ENCODE data around the gene ICAM1.

Gene ICAM1

GRCh38 chr19:10306327-10306726 lies 35.4 kb downstream of the ICAM1 start:
- Histone ChIP-seq H3K79me1 (ENCODE audit: low read length) (no peaks in the 10 kb centered on the region), H3K36me3 (ENCODE audit: control insufficient read depth, insufficient read depth, low read length) (no peaks in the 10 kb centered on the region), H3K4me3 (ENCODE audit: low read length) (no peak overlapping the region), H3K79me2 (ENCODE audit: control insufficient read depth, insufficient read depth, low read length) (no peaks in the 10 kb centered on the region), H3K56ac (ENCODE audit: low read length) (no peak overlapping the region), H3K4me2 (ENCODE audit: low read length) (no peak overlapping the region), H2BK5ac (ENCODE audit: low read length) (no peak overlapping the region), H4K5ac (ENCODE audit: low read length) (no peak overlapping the region), H3K9ac (ENCODE audit: low read length) (no peak overlapping the region), H3K23ac (ENCODE audit: low read length) (no peak overlapping the region), H2BK120ac (ENCODE audit: low read depth, low read length) (no peak overlapping the region), H4K8ac (ENCODE audit: low read depth, low read length) (no peak overlapping the region), H2AK5ac (ENCODE audit: low read length) (no peak overlapping the region), H3K27ac (ENCODE audit: low read depth, low read length) (no peak overlapping the region), H3K27me3 (ENCODE audit: insufficient read depth, low read length, poor library complexity) (no peaks in the 10 kb centered on the region), H3K4me1 (ENCODE audit: control insufficient read depth, low read depth, low read length) (no peaks in the 10 kb centered on the region), H3K4ac (ENCODE audit: low read depth, low read length) (no peak overlapping the region), H3K18ac (ENCODE audit: low read length) (no peak overlapping the region), H2BK15ac (replicated peaks; ENCODE audit: low read depth) (no peak overlapping the region)
- no CpG with 5 or more reads among the region's 5 CpGs for WGBS (ENCODE audit: extremely low coverage, insufficient coverage, low lambda C conversion rate)
- DNase-seq = no peak

- Histone ChIP-seq H3K4me2 (ENCODE audit: low read length) (no peak within 1 kb of the TSS), H2BK120ac (ENCODE audit: low read depth, low read length) (no peak within 1 kb of the TSS), H2BK5ac (ENCODE audit: low read length) (no peak within 1 kb of the TSS), H3K79me2 (ENCODE audit: control insufficient read depth, insufficient read depth, low read length) (no peaks in the 10 kb centered on the region), H3K18ac (ENCODE audit: low read length) (no peak within 1 kb of the TSS), H3K4me3 (ENCODE audit: low read length) (no peak within 1 kb of the TSS), H3K23ac (ENCODE audit: low read length) (no peak within 1 kb of the TSS), H3K27me3 (ENCODE audit: insufficient read depth, low read length, poor library complexity) (no peaks in the 10 kb centered on the region), H2BK15ac (replicated peaks; ENCODE audit: low read depth) (no peak within 1 kb of the TSS), H3K27ac (ENCODE audit: low read depth, low read length) (no peak within 1 kb of the TSS), H3K79me1 (ENCODE audit: low read length) (no peaks in the 10 kb centered on the region), H3K9ac (ENCODE audit: low read length) (no peak within 1 kb of the TSS), H3K4ac (ENCODE audit: low read depth, low read length) (no peak within 1 kb of the TSS), H3K56ac (ENCODE audit: low read length) (no peak within 1 kb of the TSS), H2AK5ac (ENCODE audit: low read length) (no peak within 1 kb of the TSS), H4K5ac (ENCODE audit: low read length) (no peak within 1 kb of the TSS), H3K36me3 (ENCODE audit: control insufficient read depth, insufficient read depth, low read length) (no peaks in the 10 kb centered on the region), H3K4me1 (ENCODE audit: control insufficient read depth, low read depth, low read length) (no peaks in the 10 kb centered on the region), H4K8ac (ENCODE audit: low read depth, low read length) (no peak within 1 kb of the TSS)
- no peak for DNase-seq
- no CpG with 5 or more reads among the region's 24 CpGs for WGBS (ENCODE audit: extremely low coverage, insufficient coverage, low lambda C conversion rate)
Observed at GRCh38 chr19:10309423-10309822, 38.5 kb downstream of the ICAM1 start, which contains the start of gene ZGLP1. Gene ZGLP1, minus strand, starts transcription at chr19:10309815.

GRCh38 chr19:10315335-10316214 lies 44.7 kb downstream of the ICAM1 start, which contains the start of gene FDX2:
Gene FDX2, minus strand, starts transcription at chr19:10316015. Its CDS starts 19 bp downstream, at chr19:10315996.
- H4K8ac ChIP-seq (ENCODE audit: low read depth, low read length) = no peak within 1 kb of the TSS
- H3K79me1 ChIP-seq (ENCODE audit: low read length) = no peaks in the 10 kb centered on the region
- peak within 1 kb of the TSS; percentile 88 for H3K4me2 ChIP-seq (ENCODE audit: low read length)
- H3K36me3 ChIP-seq (ENCODE audit: control insufficient read depth, insufficient read depth, low read length) = peaks cover 6% of the 10 kb centered on the region
- H3K56ac ChIP-seq (ENCODE audit: low read length) = peak within 1 kb of the TSS; percentile 90
- H2BK5ac ChIP-seq (ENCODE audit: low read length) = no peak within 1 kb of the TSS
- no peaks in the 10 kb centered on the region for H3K4me1 ChIP-seq (ENCODE audit: control insufficient read depth, low read depth, low read length)
- H3K27me3 ChIP-seq (ENCODE audit: insufficient read depth, low read length, poor library complexity) = no peaks in the 10 kb centered on the region
- H3K23ac ChIP-seq (ENCODE audit: low read length) = no peak within 1 kb of the TSS
- peak within 1 kb of the TSS; percentile 79 for H3K4me3 ChIP-seq (ENCODE audit: low read length)
- WGBS (ENCODE audit: extremely low coverage, insufficient coverage, low lambda C conversion rate) = no CpG with 5 or more reads among the region's 55 CpGs
- H3K27ac ChIP-seq (ENCODE audit: low read depth, low read length) = no peak within 1 kb of the TSS
- no peaks in the 10 kb centered on the region for H3K79me2 ChIP-seq (ENCODE audit: control insufficient read depth, insufficient read depth, low read length)
- H3K9ac ChIP-seq (ENCODE audit: low read length) = peak within 1 kb of the TSS; percentile 76
- no peak within 1 kb of the TSS for H2AK5ac ChIP-seq (ENCODE audit: low read length)
- H3K18ac ChIP-seq (ENCODE audit: low read length) = peak within 1 kb of the TSS; percentile 52
- peak; percentile 91 for DNase-seq
- H2BK15ac ChIP-seq (replicated peaks; ENCODE audit: low read depth) = no peak within 1 kb of the TSS
- no peak within 1 kb of the TSS for H2BK120ac ChIP-seq (ENCODE audit: low read depth, low read length)
- H3K4ac ChIP-seq (ENCODE audit: low read depth, low read length) = peak within 1 kb of the TSS; percentile 6
- no peak within 1 kb of the TSS for H4K5ac ChIP-seq (ENCODE audit: low read length)

- H3K36me3 ChIP-seq (ENCODE audit: control insufficient read depth, insufficient read depth, low read length) = peaks cover 6% of the 10 kb centered on the region
- no peak overlapping the region for H3K4ac ChIP-seq (ENCODE audit: low read depth, low read length)
- H3K4me2 ChIP-seq (ENCODE audit: low read length) = no peak overlapping the region
- H2BK5ac ChIP-seq (ENCODE audit: low read length) = no peak overlapping the region
- H3K56ac ChIP-seq (ENCODE audit: low read length) = peak overlapping the region; percentile 57
- H3K79me2 ChIP-seq (ENCODE audit: control insufficient read depth, insufficient read depth, low read length) = no peaks in the 10 kb centered on the region
- H3K9ac ChIP-seq (ENCODE audit: low read length) = peak overlapping the region; percentile 55
- H2BK15ac ChIP-seq (replicated peaks; ENCODE audit: low read depth) = no peak overlapping the region
- WGBS (ENCODE audit: extremely low coverage, insufficient coverage, low lambda C conversion rate) = no CpG with 5 or more reads among the region's 19 CpGs
- H4K5ac ChIP-seq (ENCODE audit: low read length) = no peak overlapping the region
- H3K18ac ChIP-seq (ENCODE audit: low read length) = no peak overlapping the region
- no peaks in the 10 kb centered on the region for H3K4me1 ChIP-seq (ENCODE audit: control insufficient read depth, low read depth, low read length)
- H3K4me3 ChIP-seq (ENCODE audit: low read length) = no peak overlapping the region
- DNase-seq = no peak
- H3K27ac ChIP-seq (ENCODE audit: low read depth, low read length) = no peak overlapping the region
- no peaks in the 10 kb centered on the region for H3K27me3 ChIP-seq (ENCODE audit: insufficient read depth, low read length, poor library complexity)
- no peak overlapping the region for H3K23ac ChIP-seq (ENCODE audit: low read length)
- H2BK120ac ChIP-seq (ENCODE audit: low read depth, low read length) = no peak overlapping the region
- no peaks in the 10 kb centered on the region for H3K79me1 ChIP-seq (ENCODE audit: low read length)
- no peak overlapping the region for H4K8ac ChIP-seq (ENCODE audit: low read depth, low read length)
- no peak overlapping the region for H2AK5ac ChIP-seq (ENCODE audit: low read length)
Observed at GRCh38 chr19:10316229-10317044, 45.5 kb downstream of the ICAM1 start.

DNA sequence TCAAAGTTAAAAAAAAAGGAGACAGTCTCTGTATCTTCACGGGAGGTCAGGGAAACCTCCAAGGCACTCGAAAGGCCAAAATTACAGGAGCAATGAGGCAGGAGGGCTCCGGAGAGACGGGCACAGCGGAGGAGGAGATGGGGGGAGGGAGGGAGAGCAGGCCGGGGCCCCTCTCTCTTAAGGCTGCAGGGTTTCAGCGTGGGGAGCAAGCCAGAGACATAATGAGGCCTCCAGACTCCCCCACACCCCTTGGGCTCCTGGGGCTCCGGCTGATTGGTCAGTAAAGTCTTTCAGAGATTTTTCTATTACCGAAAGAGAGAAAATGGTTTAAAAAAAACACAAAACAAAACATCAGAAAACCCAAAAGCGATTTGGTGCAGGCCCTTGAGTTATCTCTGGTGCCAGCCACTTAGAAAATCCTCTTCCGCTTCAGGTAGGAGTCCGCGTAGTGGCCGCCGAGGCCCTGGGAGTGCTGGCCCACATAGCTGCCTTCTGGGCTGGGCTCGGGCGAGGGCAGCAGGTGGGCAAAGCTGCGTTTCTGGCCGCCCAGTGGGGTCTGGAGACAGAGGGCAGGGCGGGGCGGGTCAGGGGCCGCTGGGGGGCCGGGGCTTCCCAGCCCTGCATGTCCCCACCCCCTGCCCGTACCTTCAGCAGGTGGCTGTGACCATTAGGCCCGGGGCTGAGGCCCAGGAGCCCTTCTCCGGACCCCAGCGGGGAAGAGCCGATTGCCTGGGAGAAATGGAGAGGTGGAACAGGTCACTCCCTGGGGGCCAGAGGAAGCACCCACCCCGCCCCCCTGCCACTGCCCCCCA lies 46.3 kb downstream of the ICAM1 start:
- H3K79me2 ChIP-seq (ENCODE audit: control insufficient read depth, insufficient read depth, low read length) = no peaks in the 10 kb centered on the region
- H2AK5ac ChIP-seq (ENCODE audit: low read length) = no peak overlapping the region
- H2BK15ac ChIP-seq (replicated peaks; ENCODE audit: low read depth) = no peak overlapping the region
- H3K36me3 ChIP-seq (ENCODE audit: control insufficient read depth, insufficient read depth, low read length) = peaks cover 11% of the 10 kb centered on the region
- WGBS (ENCODE audit: extremely low coverage, insufficient coverage, low lambda C conversion rate) = no CpG with 5 or more reads among the region's 29 CpGs
- no peaks in the 10 kb centered on the region for H3K27me3 ChIP-seq (ENCODE audit: insufficient read depth, low read length, poor library complexity)
- H4K8ac ChIP-seq (ENCODE audit: low read depth, low read length) = no peak overlapping the region
- no peak for DNase-seq
- no peak overlapping the region for H3K9ac ChIP-seq (ENCODE audit: low read length)
- H3K56ac ChIP-seq (ENCODE audit: low read length) = no peak overlapping the region
- no peak overlapping the region for H4K5ac ChIP-seq (ENCODE audit: low read length)
- H3K4me2 ChIP-seq (ENCODE audit: low read length) = no peak overlapping the region
- H3K4ac ChIP-seq (ENCODE audit: low read depth, low read length) = no peak overlapping the region
- no peak overlapping the region for H3K18ac ChIP-seq (ENCODE audit: low read length)
- no peak overlapping the region for H2BK120ac ChIP-seq (ENCODE audit: low read depth, low read length)
- H3K79me1 ChIP-seq (ENCODE audit: low read length) = no peaks in the 10 kb centered on the region
- H3K4me1 ChIP-seq (ENCODE audit: control insufficient read depth, low read depth, low read length) = no peaks in the 10 kb centered on the region
- H3K23ac ChIP-seq (ENCODE audit: low read length) = no peak overlapping the region
- H3K4me3 ChIP-seq (ENCODE audit: low read length) = no peak overlapping the region
- no peak overlapping the region for H3K27ac ChIP-seq (ENCODE audit: low read depth, low read length)
- no peak overlapping the region for H2BK5ac ChIP-seq (ENCODE audit: low read length)

Data from mesendoderm (in vitro differentiated cells).